IPS-18c (cell line): Measurements from ENCODE around the gene CLIC6.

Experiments
- H3K4me3 ChIP-seq: 2 replicates; pipeline ENCODE4 v1.7.0; 2013; ENCODE audit warnings: low read depth, mild to moderate bottlenecking, low read length, moderate library complexity; ENCODE audit not compliant: insufficient read depth
- H3K9me3 ChIP-seq: one replicate; pipeline ENCODE4 v1.6.1; 2013; ENCODE audit warnings: mild to moderate bottlenecking, low read length, moderate library complexity; ENCODE audit not compliant: control insufficient read depth, insufficient read depth

CLIC6 gene

DNA sequence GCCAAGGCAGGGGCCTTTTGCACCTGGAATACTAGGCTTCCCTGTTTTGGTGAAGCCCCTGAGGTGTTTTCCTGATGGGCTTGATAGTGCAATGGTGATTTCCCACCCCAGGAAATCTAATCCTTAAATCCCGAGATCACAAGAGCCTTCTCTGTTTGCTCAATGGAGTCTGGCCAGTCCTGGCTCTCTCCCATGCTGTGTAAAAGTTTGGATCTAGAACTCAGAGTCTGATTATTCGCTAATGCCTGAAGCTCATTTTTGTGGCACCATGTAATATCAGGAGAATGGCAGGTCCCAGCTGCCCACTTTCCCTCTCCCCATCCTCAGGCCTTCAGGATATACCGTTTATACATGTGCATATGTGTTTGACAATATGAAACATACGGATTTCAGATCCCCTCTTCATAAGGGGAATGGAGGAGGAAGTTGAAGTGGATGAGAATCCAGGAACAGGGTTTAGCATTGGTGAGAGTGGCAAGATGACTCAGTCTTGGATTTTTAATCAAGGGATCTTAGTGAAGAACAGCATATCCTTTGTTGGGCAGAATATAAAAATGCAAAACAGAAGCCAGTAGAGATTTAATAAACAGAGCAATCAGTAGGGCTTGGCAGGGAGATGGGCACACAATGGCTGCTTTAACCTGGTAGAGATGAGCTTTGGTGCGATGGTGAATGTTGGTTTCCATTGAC, 62.1 kb downstream of the CLIC6 start:
- Histone ChIP-seq H3K4me3 (no peak overlapping the region), H3K9me3 (no peaks in the 10 kb centered on the region)

GRCh38 chr21:34732388-34732821, 63.6 kb downstream of the CLIC6 start:
- H3K4me3 ChIP-seq, result no peak overlapping the region
- H3K9me3 ChIP-seq, result no peaks in the 10 kb centered on the region

DNA sequence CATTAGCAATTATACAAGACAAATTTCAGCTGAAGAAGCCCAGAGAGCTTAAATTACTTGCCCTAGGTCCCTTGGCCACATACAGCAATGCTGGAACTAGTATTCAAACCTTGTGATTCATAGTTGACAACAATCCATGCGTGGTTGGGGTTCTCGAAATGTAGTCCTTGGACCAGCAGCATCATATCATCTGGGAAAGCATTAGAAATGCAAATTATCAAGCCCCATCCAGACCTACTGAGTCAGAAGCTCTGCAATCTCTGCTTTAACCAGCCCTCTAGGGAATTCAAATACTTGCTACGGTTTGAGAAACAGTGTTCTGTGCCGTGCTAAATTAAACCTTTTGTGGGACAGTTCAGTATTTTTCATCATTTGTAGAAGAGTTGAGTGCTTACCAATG, 65.1 kb downstream of the CLIC6 start:
- no peak overlapping the region for H3K4me3 ChIP-seq

GRCh38 chr21:34734696-34735095, 65.9 kb downstream of the CLIC6 start:
- Histone ChIP-seq H3K4me3 (no peak overlapping the region), H3K9me3 (no peaks in the 10 kb centered on the region)

More for the DNA sequence above, 65.1 kb downstream of the CLIC6 start:
- no peaks in the 10 kb centered on the region for H3K9me3 ChIP-seq

GRCh38 chr21:34736116-34736874, 67.5 kb downstream of the CLIC6 start:
- Histone ChIP-seq H3K9me3 (no peaks in the 10 kb centered on the region), H3K4me3 (no peak overlapping the region)

DNA sequence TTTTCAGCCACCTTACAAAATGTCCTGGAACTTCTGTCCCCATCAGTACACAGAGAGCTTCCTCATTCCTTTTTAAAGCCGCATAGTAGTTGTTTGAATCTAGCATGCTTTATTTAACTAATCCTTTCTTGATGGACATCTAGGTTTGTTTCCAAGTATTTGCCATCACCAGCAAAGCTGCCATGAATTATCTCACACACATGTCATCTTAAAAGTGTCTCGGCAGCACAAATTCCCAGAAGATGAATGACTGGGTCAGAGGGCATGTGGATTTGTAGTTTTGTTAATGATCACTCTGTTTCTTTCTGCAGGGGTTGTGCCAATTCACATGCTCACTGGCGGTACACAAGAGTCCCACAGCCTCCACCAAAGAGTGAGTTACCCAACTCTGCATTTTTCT, 68.3 kb downstream of the CLIC6 start:
- H3K4me3 ChIP-seq, result no peak overlapping the region
- no peaks in the 10 kb centered on the region for H3K9me3 ChIP-seq

DNA sequence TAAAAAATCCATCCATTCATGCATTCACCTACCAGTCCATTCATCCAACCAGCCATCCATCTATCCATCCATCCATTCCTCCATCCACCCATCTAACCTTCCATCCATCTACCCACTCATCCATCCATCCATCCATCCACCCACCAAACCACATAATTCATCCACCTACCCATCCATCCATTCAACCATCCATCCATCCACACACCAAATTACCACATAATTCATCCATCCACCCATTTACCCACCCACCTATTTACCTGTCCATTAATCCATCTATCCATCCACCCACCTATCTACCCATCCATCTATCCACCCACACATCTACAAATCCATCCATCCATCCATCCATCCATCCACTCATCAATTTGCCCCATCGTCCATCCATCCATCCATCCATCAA, 71.4 kb downstream of the CLIC6 start:
- H3K9me3 ChIP-seq, result no peaks in the 10 kb centered on the region
- H3K4me3 ChIP-seq, result no peak overlapping the region

DNA sequence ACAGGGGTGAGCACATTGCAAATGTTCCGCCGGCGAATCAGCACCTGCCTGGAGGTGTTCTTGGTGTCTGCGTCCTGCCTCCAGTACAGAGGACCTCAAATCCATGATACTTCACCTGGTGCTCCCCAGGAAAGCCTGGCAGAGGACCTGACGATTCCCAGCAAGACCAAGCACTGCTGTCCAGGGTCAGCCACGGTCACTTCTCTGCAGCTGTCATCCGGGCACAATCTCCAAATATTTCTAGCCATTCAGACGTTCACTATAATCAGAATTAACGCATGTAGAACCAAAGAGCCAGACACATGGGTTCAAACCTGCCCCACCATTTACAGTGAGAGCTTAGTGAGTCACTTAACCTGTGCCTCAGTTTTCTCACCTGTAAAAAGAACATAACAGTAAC, 74.5 kb downstream of the CLIC6 start:
- H3K9me3 ChIP-seq, result no peaks in the 10 kb centered on the region
- H3K4me3 ChIP-seq, result no peak overlapping the region

- H3K4me3 ChIP-seq, result no peak overlapping the region
Measured at GRCh38 chr21:34743831-34744230, 75.0 kb downstream of the CLIC6 start.

DNA sequence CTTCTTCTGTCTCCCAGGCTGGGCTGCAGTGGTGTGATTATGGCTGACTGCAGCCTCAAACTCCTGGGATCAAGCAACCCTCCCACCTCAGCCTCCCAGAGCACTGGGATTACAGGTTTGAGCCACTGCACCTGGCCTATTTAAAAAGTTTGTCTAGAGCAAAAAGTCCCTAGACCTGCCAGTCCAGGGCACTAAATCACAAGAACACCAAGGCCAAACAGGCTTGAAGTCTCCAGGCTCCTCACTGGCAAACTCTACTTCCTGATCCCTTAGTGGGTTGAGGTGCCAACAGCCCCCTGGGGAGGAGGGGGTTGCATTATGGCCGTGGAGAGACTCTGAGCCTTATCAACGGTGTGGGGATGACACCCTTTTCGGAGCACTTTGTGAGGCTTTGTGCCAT, 76.0 kb downstream of the CLIC6 start:
- Histone ChIP-seq H3K4me3 (no peak overlapping the region), H3K9me3 (no peaks in the 10 kb centered on the region)

More at GRCh38 chr21:34743831-34744230, 75.0 kb downstream of the CLIC6 start:
- H3K9me3 ChIP-seq, result no peaks in the 10 kb centered on the region

GRCh38 chr21:34745557-34746255, 76.9 kb downstream of the CLIC6 start:
- H3K4me3 ChIP-seq, result no peak overlapping the region
- no peaks in the 10 kb centered on the region for H3K9me3 ChIP-seq

DNA sequence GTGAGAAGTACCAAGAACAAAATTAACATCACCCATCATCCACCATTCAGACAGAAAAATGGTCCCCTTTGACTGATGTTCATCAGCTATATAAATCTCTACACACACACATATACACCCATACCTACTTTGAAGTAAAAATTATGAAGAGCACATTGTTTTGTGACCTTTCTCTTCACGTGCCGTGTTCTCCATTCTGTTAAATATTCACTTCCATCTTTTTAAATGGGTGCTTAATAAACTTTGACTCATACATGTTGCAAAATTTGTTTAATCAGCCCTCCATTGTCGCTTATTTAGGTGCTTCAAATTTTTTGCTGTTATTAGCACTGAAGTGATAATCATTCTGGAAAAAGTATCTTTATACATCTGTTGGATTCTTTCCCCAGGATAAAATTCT, 80.1 kb downstream of the CLIC6 start:
- Histone ChIP-seq H3K9me3 (no peaks in the 10 kb centered on the region), H3K4me3 (no peak overlapping the region)

DNA sequence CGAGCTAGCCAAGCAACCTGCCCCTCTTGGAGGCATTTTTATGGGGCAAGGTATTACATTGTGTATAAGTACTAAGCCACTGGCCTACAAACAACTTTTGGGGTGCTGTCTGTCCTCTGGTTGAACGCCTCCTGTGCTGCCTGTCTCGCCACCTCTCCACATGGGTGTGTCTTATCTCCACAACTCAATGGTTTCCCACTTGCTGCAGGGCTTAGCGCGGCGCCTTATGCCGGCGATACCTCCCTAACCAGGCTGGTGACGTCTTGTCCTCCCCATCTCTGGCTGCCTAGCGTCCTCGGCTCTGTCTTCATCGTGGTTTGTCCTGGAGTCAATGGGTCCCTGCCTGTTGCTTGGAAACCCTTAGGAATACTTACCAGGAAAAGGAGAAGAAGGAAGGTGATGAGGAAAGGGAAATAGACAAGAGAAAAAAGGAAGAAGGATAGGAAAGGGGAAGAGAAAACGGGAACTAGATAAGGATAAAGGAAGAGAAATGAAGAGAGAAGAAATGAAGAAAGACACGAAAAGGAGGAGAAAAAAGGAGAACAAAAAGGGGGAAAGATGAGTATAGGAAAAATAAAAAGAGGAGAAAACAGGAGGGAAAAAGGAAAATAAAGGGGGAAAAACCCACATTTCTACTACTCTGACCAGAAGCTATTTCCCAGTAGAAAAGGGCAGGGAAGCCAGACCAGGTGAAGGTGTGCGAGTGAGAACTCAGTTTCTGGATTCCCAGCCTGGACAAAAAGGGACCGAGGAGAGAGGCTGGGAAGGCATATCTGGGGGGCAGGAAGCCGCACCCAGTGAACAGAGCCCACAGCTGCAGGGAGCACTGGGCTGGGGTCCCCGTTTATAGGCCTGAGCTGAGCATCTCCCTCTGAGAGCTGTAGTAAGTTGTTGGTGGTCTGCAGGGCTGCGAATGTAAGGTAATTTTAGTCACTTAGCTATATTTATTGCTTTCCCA, 86.2 kb downstream of the CLIC6 start:
- Histone ChIP-seq H3K4me3 (no peak overlapping the region), H3K9me3 (no peaks in the 10 kb centered on the region)

DNA sequence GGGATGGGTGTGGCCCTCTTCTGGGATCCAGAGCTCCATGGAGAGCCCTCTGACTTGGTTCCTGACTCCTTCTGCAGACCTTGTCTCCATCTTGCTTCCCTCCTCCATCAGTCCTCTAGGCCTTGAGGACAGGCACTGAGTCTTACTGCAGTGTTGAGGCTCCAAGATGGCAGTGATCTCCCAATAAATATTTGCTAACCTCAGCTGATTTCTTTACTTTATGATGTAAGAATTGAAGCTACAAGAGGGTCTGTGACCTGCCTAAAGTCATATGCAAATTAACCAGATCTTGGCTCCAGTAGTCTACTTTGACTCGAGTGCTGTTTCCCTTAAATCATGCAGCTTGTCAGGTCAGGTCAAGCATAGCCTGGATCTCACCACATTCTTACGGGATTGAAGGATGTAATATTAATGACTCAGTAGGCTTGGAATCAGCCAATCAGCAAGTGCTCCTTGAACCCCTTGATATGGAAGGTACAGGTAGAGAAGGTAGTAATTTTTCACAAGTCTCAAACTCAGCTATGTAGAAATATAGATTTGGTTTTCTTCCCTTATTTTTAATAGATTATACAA, 93.0 kb downstream of the CLIC6 start:
- no peak overlapping the region for H3K4me3 ChIP-seq
- H3K9me3 ChIP-seq, result no peaks in the 10 kb centered on the region

GRCh38 chr21:34762786-34763185, 94.0 kb downstream of the CLIC6 start:
- Histone ChIP-seq H3K4me3 (no peak overlapping the region), H3K9me3 (no peaks in the 10 kb centered on the region)

DNA sequence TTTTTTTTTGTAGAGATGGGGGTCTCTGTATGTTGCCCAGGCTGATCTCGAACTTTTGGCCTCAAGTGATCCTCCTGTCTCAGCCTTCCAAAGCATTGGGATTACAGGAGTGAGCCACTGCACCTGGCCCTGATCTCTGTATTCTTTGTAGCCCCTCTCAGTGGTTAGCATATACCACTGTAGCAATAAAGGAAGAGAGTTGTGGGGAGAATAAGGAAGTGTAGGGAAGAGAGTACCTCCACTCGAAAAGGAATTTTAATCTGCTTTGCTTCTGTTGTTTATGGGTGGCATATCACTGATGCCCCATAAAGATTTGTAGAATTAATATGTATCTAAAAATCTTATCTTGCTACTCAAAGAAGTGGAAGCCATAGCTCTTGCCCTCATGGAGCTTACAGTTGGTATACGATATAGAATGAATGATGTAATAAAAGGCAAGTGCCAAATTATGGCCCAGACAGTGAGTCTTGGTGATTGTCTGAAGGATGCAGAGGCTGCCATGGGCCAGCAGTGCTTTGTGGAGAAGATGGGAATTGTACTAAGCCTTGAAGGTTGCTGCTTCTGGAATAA, 96.0 kb downstream of the CLIC6 start:
- Histone ChIP-seq H3K9me3 (no peaks in the 10 kb centered on the region), H3K4me3 (no peak overlapping the region)
